CD4-positive, alpha-beta T cell treated with Interleukin-1 beta for 1 hour (primary cell): Measurements from ENCODE around the gene CAMK2N1.

ENCODE experiments used
- DNase-seq, 2 donors: peaks; one replicate each; pipeline ENCODE4 v3.0.0-alpha.2; 2020 to 2022

Gene CAMK2N1

GRCh38 chr1:20496241-20496661, 10.2 kb upstream of the CAMK2N1 start:
- no peak for DNase-seq

- DNase-seq: no peak
Measured at GRCh38 chr1:20495661-20496060, 9.7 kb upstream of the CAMK2N1 start.

DNA sequence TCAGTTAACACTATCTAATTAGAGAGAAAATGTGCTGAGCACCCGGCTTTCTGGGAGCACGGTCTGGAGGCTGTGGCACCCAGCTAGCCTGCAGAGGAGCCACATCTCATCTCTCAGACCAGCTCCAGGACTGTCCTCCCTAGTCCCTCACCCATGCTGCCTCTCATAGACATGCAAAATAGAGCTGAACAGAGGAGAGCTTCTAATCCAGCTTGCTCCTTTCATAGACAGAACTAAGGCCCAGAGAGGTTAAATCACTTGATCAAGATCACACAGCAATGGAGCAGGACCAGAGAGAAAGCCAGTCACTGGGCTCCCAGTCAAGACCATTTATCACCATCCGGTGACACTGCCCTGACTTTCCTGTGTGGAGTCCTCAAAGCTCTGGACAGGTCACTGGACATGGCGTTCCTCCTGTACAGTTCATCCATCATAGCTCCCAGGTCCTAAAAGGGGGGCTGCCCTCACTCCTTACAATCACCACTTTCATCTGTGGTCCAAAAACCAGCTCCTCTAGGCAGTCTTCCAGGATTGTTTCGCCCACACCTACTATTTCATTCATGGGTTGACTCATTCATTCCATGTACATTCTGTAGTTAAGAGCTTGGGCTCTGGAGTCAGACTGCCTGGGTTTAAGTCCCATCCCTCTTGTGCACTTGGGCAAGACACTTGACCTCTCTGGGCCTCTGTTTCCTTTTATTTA, 8.8 kb upstream of the CAMK2N1 start:
- no peak for DNase-seq

DNA sequence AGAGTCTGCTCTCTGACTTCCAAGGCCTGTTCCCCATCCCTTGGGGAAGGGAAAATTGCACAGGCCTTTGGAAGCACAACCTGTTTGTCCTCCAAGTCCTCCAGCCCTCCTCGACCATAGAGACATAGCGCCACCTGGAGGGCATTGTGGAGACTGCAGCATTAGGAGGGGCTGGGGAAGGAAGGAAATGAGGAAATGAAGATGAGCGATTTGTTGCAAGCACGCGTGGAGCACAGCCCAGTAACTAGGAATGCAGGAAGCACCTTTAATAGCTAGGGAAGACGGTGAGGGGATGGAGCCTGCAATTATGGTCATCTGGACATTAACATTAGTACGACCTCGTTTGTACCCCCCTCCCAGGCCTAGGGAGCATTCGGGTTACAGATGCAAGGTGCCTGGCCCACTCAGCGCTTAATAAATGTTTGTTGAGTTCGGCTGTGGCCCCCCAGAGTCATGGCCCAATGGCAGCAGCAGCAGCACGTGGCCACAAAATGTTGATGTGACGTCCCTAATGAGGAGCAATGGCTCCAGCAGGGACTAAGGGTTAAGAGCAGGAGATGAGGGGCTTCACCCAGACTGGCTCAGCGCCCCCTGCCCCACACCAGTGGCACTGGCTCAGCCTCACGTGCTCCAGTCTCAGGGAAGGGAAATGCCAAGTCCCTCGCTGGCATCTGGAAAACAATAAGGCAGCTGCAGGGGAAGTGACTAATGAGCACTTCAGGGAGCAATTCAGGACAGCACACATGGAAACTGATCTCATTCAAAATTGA, 8.0 kb upstream of the CAMK2N1 start:
- peak; percentile 77 to 82 for DNase-seq

DNA sequence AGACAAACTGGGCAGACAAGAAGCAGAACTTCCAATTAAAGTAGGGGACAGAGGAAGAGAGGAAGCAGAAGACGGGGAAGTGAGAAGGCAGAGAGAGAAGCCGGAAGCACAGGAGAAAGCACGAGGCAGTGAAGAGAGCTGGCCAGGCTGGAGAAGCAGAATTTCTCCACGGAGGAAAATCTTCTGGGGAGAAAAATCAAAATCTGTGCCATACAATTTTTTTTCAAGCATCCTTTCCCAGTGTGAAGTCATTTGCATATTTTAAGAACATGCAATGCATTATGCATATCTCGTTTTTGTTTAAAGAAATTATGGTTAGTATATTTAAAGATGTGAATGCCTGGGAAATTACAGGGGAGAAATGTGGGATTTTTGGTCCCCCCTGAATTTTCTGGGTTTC, 7.3 kb upstream of the CAMK2N1 start:
- DNase-seq: no peak

- DNase-seq: no peak
Measured at GRCh38 chr1:20492751-20493150, 6.7 kb upstream of the CAMK2N1 start.

GRCh38 chr1:20491866-20492265, 5.9 kb upstream of the CAMK2N1 start:
- DNase-seq: no peak

- DNase-seq: no peak
Measured at GRCh38 chr1:20491178-20491577, 5.2 kb upstream of the CAMK2N1 start.

- no peak for DNase-seq
Measured at GRCh38 chr1:20487236-20487590, 1.2 kb upstream of the CAMK2N1 start.

DNA sequence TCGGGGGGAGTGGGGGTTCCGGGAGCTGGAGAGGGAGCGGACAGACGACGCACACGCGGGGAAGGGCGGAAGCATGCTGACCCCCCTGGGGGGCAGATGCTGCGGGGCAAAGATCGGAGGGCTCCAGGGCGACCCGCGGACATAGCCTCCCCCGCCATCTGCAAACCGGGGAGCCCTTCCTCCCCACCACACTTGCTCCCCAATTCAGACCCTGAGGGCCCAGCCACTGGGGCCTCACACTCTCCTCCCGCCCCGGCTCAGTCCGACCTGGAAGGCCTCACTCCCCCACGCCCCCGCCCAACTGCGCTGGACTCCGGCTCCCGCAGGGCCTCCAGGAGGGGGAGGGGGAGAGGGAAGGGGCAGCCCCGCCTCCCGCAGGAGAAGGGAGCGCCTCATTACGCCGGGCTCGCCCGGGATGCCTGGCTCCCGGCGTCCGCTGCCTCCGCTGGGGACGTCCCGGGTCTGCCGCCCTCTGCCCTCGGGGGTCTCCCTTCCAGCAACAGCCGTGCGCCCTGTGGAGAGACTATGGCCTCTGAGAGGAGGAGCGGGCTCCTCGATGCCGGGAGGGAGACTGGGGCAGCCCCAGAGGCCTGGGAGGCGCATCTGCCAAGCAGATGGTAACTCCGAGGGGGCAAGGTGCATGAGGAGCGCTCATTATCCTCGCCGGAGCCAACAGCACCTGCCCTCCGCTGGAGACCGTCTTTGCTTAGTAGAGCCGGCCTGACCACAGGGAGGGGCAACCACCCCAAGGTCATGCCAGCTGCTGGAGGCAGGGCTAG, 636 bp upstream of the CAMK2N1 start:
- DNase-seq: no peak

DNA sequence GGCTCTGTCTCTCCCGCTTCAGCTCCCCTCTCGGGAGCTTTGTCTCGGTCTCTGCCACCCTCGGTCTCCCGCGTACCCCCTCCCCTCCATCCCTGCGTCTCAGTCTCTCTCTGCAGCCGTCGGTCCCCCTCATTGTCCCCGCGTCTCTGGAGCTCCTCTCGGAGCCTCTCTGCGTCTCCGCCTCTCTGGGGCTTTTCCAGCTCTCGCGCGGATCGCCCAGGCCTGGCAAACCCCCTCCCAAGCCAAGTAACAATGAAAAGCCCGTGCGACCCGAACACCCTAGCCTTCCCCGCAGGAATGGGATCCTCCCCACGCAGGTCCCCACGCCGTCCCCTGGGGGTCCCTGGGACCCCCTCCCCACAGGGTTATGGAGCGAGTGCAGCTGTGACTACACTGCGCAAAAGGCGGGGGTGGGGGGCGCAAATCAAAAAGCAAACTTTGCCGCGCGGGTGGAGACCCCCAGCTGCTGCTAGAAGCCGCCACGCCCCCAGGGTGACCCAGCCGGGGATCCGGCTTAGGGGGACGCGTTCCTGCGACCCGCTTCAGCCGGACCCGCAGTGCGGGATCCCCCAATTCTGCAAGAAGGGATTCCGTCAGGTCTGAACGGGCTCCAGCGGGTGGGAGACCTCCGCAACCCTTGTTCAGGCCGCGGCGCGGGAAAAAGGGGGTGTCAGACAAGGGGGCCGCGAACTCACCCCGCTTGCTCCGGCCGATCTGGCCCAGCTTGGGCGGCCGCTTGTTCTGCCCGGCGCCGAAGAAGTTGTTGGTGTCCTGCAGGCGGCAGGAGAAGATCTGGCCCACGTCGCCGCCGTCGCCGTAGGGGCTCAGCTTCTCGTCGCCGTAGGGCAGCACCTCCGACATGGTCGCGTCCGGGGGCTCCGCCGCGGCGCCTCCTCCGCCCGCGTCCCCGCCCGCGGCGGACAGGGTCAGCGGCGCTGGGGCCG, 1.2 kb downstream of the CAMK2N1 start:
- no peak for DNase-seq

DNA sequence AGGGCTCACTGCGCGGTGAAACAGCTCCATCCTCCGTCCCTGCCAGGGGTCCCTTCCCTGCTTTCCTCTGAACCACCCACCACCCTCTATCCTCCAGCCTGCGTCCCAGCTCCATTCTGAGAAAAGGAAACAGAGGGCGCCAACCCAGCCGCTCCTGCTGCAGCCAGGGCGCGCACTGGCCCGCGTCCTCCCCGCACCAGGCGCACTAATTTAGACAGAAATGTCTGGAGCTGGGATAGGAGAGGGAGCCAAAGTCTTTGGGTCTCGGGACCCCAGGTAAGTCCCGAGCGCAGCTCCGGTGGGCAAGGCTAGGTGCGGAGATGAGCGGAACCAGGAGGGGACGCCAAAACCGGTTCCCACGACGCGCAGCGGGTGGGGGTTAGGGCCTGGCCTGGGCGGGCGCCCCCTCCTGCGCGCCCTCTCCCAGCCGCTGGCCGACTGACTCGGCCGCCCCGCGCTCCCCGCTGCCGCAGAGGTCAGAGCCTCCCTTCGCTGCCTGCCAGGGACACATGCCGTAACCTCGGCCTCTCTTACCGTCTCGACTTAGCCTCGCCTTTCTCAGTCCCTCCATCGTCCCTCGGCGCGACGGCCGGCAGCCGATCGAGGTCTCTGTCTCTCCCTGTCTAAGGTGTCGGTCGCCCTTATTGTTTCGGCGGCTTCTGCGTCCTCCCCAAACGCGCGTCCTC, 2.0 kb downstream of the CAMK2N1 start:
- DNase-seq: no peak

- no peak for DNase-seq
Measured at GRCh38 chr1:20483098-20483832, 2.7 kb downstream of the CAMK2N1 start.

DNA sequence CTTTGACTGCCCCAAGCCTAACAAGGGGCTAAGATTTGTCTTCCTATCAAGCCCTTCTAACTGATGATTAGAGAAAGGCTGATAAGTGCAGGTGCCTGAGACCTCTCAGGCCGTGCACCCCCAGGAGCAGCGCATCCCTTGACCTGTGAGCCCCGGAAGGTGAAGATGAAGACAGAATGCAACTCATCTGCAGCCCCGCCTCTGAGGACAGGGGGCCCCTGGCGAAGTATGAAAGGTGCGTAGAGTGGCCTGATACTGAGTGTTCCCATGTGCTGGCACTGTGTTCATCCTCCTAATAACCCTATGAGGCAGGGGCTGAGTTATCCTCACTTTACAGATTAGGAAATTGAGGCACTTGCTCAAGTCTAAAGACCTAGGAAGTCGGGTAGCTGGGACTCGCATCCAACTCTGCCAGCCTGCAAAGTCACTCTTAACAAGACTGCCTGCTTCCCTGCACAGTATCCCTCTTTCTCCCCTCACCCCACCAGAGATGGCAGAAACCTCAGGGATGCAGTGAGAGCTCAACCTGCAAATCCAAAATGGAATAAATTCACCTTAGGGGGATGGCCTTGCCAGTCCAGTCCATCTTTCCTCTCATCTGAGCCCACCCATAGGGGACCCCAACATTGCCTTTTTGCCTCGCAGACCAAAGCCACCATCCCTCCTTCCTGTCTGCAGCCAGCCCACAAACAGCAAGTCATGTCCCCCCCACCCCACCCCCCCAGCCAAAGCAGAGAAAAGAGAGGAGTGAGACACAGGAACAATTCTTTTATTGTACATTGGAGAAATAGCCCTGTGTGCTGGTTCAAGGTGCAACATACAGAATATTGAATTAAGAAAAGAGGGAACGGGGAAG, 4.1 kb downstream of the CAMK2N1 start:
- DNase-seq: no peak

- DNase-seq: no peak
Measured at GRCh38 chr1:20480951-20481617, 4.9 kb downstream of the CAMK2N1 start.

DNA sequence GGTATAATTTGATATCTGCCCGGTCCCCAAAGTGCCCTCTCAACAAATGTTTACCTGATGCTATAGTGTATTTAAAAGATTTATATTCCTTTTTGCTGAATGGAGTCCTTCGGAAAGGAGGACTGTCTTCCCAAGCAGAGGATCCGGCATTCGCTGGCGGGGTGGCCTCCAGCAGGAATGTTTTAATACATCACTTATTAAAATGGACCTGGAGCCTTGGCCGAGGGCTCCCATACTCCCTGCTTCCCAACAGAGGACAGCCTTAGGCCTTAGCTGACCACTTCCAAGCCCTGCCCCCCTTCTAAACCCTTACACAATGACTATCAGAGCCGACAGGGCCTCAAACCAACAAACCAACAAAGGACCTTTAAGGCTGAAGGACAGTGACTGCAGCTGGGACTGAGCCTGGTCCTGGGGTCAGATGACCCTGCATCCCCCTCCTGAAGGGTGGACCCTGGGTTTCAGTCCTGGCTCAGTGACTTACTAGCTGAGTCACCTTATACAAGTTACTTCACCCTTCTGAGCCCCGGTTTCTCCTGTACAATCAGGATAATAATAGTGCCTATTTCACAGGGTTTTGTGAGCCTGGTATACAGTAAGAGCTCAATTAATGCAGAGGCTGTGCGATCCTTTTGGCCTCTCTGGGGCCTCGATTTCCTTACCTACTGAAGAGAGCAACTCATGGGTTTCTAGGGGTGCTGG, 5.6 kb downstream of the CAMK2N1 start:
- DNase-seq: no peak

DNA sequence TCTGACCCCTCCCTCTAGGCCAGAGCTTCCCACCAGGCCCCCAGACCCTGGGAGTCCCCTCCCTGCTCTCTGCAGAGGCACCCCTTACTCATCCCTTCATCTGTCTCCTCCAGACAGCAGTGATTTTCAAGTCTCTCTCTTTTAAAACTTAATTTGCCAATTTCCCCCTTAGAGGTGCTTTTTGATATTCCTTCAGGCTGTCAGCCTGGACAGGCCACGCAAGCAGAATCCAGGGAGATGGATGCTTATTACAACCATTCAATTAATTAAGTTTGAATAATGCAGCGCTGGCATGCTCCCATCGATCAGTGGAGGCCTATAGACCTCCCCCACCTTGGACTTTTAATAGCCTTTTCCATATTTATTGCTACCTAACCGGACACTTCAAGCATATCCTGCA, 6.2 kb downstream of the CAMK2N1 start:
- no peak for DNase-seq

DNA sequence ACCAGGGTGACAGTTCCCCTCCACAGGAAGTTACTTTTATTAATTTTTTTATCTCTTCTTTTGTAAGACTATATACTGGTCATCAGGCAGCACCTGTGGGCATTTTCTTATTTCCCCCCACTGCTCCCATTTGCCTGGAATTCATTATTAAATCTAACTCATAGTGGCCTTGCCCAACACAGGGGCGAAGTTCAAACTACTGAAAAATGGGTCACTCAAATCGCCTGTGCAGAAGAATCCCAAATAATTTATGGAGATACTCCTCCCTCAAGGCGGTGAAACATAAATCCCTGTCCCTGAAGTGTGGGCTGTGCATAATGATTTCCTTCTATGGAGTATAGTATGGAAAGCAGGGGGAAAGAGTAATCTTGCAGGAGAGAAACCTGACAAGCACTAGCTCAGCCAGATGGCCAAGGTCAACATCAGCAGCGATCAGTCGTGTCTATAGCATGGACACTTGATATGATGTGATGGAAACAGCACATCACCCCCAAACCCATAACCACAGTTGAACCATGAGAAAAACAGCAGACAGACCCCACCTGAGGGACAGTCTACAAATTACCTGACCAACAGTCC, 7.9 kb downstream of the CAMK2N1 start:
- DNase-seq: no peak
